Right atrium auricular region (tissue), 2 donors: ENCODE results near the gene CD2. TPM values are rescaled to one million over a fixed set of nuclear protein-coding genes. Genes with fewer than 3 reads are reported as not detected.

Experiments used
- DNase-seq: peaks from one replicate; pipeline ENCODE4 v3.0.0-alpha.2; 2019; ENCODE audit warnings: low spot score
- H3K27ac ChIP-seq, 2 donors: fragments of 200-600 bp; sonication (generic); 1 replicate in 1 of 2; 2 replicates in 1 of 2; pipeline ENCODE4 v1.5.1; 2016 to 2019
- H3K27me3 ChIP-seq, 2 donors: fragments of 200-600 bp; sonication (generic); one replicate each; pipeline versions ENCODE4 v1.5.1 to v1.6.0; 2017 to 2019
- H3K36me3 ChIP-seq: fragments of 200-600 bp; sonication (generic); one replicate; pipeline ENCODE4 v1.5.1; 2016
- H3K4me1 ChIP-seq, 2 donors: fragments of 200-600 bp; sonication (generic); one replicate each; pipeline versions ENCODE4 v1.5.1 to v1.6.0; 2017 to 2019
- H3K4me3 ChIP-seq, 2 donors: fragments of 200-600 bp; sonication (generic); 1 replicate in 1 of 2; 2 replicates in 1 of 2; pipeline ENCODE4 v1.5.1; 2017 to 2019; ENCODE audit warnings: mild to moderate bottlenecking in 1 of 2, moderate library complexity in 1 of 2
- H3K9me3 ChIP-seq, 2 donors: fragments of 200-600 bp; sonication (generic); one replicate each; pipeline ENCODE4 v1.5.1; 2019
- CTCF ChIP-seq, 2 donors: fragments of 200-600 bp; sonication (generic); IDR thresholded peaks; one replicate each; pipeline ENCODE4 v1.5.1; 2019; ENCODE audit warnings: antibody characterized with exemption in 2 of 2
- total RNA-seq, 2 donors: library from RNA; depleted of rRNA; stranded (reverse); fragments of >200 nt; gene quantifications; one replicate each; pipeline ENCODE4 v1.1.0, GENCODE V29; 2016

CD2 gene
- total RNA-seq, 2 donors from 2014 or later = 0.26 to 1.6 TPM

GRCh38 chr1:116724765-116725375 lies 29.4 kb upstream of the CD2 start:
- no peak for DNase-seq
- Histone ChIP-seq H3K4me1 (no peaks in the 10 kb centered on the region), H3K27ac (no peak overlapping the region), H3K36me3 (no peaks in the 10 kb centered on the region), H3K9me3 (no peaks in the 10 kb centered on the region), H3K4me3 (no peak overlapping the region), H3K27me3 (no peaks in the 10 kb centered on the region)
- TF ChIP-seq CTCF (IDR thresholded peaks at IDR 0.05) = peak; percentile 56 to 76

GRCh38 chr1:116725798-116726197 lies 28.4 kb upstream of the CD2 start:
- no peaks in the 10 kb centered on the region for H3K27me3 ChIP-seq
- no peaks in the 10 kb centered on the region for H3K36me3 ChIP-seq
- no peak overlapping the region for H3K27ac ChIP-seq
- no peaks in the 10 kb centered on the region for H3K9me3 ChIP-seq
- DNase-seq = no peak
- TF ChIP-seq CTCF (IDR thresholded peaks at IDR 0.05) = no peak
- H3K4me1 ChIP-seq = no peaks in the 10 kb centered on the region
- no peak overlapping the region for H3K4me3 ChIP-seq

- DNase-seq = no peak
- no peak for TF ChIP-seq CTCF (IDR thresholded peaks at IDR 0.05)
- Histone ChIP-seq H3K4me1 (no peaks in the 10 kb centered on the region), H3K9me3 (no peaks in the 10 kb centered on the region), H3K36me3 (no peaks in the 10 kb centered on the region), H3K27me3 (no peaks in the 10 kb centered on the region), H3K4me3 (no peak overlapping the region), H3K27ac (no peak overlapping the region)
Observed at GRCh38 chr1:116726872-116727820, 27.1 kb upstream of the CD2 start.

- no peak for TF ChIP-seq CTCF (IDR thresholded peaks at IDR 0.05)
- Histone ChIP-seq H3K4me3 (no peak overlapping the region), H3K27me3 (no peaks in the 10 kb centered on the region), H3K27ac (no peak overlapping the region), H3K9me3 (no peaks in the 10 kb centered on the region), H3K36me3 (no peaks in the 10 kb centered on the region), H3K4me1 (no peaks in the 10 kb centered on the region)
- DNase-seq = no peak
Observed at GRCh38 chr1:116731439-116731838, 22.8 kb upstream of the CD2 start.

GRCh38 chr1:116732726-116733125 lies 21.5 kb upstream of the CD2 start:
- TF ChIP-seq CTCF (IDR thresholded peaks at IDR 0.05) = no peak
- DNase-seq = no peak

More at GRCh38 chr1:116732726-116733125, 21.5 kb upstream of the CD2 start:
- Histone ChIP-seq H3K27me3 (no peaks in the 10 kb centered on the region), H3K4me3 (no peak overlapping the region), H3K27ac (no peak overlapping the region), H3K36me3 (no peaks in the 10 kb centered on the region), H3K4me1 (no peaks in the 10 kb centered on the region), H3K9me3 (no peaks in the 10 kb centered on the region)
